Kidney epithelial cell (primary cell): Measurements from ENCODE around the gene PTPN13. TPM values are rescaled to one million over a fixed set of nuclear protein-coding genes. Genes with fewer than 3 reads are reported as not detected.
A peak's percentile ranks its signal among the peaks of the same experiment; 100 is the strongest.

Source experiments
- DNase-seq: peaks from one replicate; pipeline ENCODE4 v3.0.0-alpha.2; 2010; ENCODE audit warnings: low read depth
- H3K27me3 ChIP-seq: 2 replicates; pipeline ENCODE4 v1.6.0; 2011; ENCODE audit warnings: low read length; ENCODE audit not compliant: control insufficient read depth, insufficient read depth
- H3K36me3 ChIP-seq: 2 replicates; pipeline ENCODE4 v1.5.1; 2011; ENCODE audit warnings: low read length; ENCODE audit not compliant: control insufficient read depth, insufficient read depth
- H3K4me3 ChIP-seq: 2 replicates; pipeline ENCODE4 v1.5.1; 2011; ENCODE audit warnings: low read depth, mild to moderate bottlenecking, control low read depth, low read length
- total RNA-seq: library from RNA; depleted of rRNA; stranded (reverse); fragments of >200 nt; gene quantifications from 2 replicates; pipeline ENCODE4 v1.2.3, GENCODE V29; 2015
- TF ChIP-seq, protein P1 (sequence below): IDR thresholded peaks from 2 replicates; pipeline ENCODE4 v1.5.1; 2011; ENCODE audit warnings: mild to moderate bottlenecking, moderate library complexity, low read length, control low read depth, inconsistent platforms; ENCODE audit not compliant: insufficient read depth, poor library complexity, severe bottlenecking

Gene PTPN13
- total RNA-seq, 1 donor from 2014 or later = 20.1 TPM

DNA sequence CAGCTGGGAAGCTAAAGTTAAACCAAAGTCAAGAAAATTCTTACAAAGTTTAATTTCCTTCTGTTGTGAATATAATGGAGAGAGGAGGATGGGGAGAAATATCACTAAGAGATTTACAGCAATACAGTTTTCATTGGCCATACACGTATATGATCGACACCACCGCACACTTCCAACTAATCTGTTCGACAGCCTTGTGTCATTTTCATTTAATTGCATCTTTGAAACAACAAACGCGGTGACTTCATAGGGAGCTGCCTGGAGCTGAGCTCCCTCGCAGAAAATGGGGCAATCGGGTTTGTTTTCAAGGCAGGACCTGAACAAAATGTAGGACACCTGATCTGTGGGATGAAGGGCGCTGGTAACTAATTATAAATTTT, 1.3 kb downstream of the PTPN13 start:
- Histone ChIP-seq H3K27me3 (no peaks in the 10 kb centered on the region), H3K36me3 (no peaks in the 10 kb centered on the region), H3K4me3 (peak overlapping the region; percentile 90)
- TF ChIP-seq, protein P1, sequence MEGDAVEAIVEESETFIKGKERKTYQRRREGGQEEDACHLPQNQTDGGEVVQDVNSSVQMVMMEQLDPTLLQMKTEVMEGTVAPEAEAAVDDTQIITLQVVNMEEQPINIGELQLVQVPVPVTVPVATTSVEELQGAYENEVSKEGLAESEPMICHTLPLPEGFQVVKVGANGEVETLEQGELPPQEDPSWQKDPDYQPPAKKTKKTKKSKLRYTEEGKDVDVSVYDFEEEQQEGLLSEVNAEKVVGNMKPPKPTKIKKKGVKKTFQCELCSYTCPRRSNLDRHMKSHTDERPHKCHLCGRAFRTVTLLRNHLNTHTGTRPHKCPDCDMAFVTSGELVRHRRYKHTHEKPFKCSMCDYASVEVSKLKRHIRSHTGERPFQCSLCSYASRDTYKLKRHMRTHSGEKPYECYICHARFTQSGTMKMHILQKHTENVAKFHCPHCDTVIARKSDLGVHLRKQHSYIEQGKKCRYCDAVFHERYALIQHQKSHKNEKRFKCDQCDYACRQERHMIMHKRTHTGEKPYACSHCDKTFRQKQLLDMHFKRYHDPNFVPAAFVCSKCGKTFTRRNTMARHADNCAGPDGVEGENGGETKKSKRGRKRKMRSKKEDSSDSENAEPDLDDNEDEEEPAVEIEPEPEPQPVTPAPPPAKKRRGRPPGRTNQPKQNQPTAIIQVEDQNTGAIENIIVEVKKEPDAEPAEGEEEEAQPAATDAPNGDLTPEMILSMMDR = no peak
- DNase-seq = no peak

- H3K27me3 ChIP-seq = no peaks in the 10 kb centered on the region
- H3K36me3 ChIP-seq = no peaks in the 10 kb centered on the region
- peak overlapping the region; percentile 90 for H3K4me3 ChIP-seq
- no peak for DNase-seq
- TF ChIP-seq, protein P1 = no peak
These were observed 2.7 kb downstream of the PTPN13 start for GRCh38 chr4:86596807-86597206.

GRCh38 chr4:86600007-86600653, 6.0 kb downstream of the PTPN13 start:
- TF ChIP-seq, protein P1 = no peak
- Histone ChIP-seq H3K36me3 (no peaks in the 10 kb centered on the region), H3K4me3 (no peak overlapping the region), H3K27me3 (no peaks in the 10 kb centered on the region)
- no peak for DNase-seq

GRCh38 chr4:86603311-86603885, 9.3 kb downstream of the PTPN13 start:
- H3K27me3 ChIP-seq = no peaks in the 10 kb centered on the region
- TF ChIP-seq, protein P1 = no peak
- no peak overlapping the region for H3K4me3 ChIP-seq
- no peaks in the 10 kb centered on the region for H3K36me3 ChIP-seq
- DNase-seq = no peak

DNA sequence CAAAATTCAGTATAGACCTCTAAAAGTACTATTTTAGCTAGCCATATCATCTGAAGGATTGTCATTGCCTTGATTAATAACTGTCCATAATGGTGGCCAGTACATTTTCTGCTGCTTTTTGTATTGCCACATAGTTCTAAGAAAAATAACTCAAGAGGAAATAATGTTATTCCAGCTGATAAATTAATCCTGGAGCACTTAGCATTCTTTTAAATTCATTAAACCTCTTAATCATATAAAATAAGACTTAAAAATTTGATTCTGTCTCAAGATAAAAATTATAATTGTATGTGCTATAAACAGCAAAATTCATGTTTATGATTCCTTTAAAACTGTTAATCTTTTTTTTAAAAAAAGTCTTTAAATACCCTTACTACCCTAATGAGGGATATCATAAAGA, 12.7 kb downstream of the PTPN13 start:
- no peak for DNase-seq

More for the DNA sequence above, 12.7 kb downstream of the PTPN13 start:
- TF ChIP-seq, protein P1 = no peak
- Histone ChIP-seq H3K36me3 (no peaks in the 10 kb centered on the region), H3K27me3 (no peaks in the 10 kb centered on the region), H3K4me3 (no peak overlapping the region)
